ENCODE measurements around the gene IL15.

Gene IL15

GRCh38 chr4:141713771-141714445, 77.5 kb downstream of the IL15 start:
- TF ChIP-seq CTCF (IDR thresholded peaks at IDR 0.05), result no peak
- Histone ChIP-seq H3K36me3 (ENCODE audit: control insufficient read depth, insufficient read depth, low read length) (peaks cover 4% of the 10 kb centered on the region), H2AFZ (no peak overlapping the region), H3K4me2 (ENCODE audit: low read length) (no peak overlapping the region), H3K4me1 (no peaks in the 10 kb centered on the region), H3K9me3 (ENCODE audit: control insufficient read depth, low read length) (no peaks in the 10 kb centered on the region), H3K4me3 (ENCODE audit: low read depth, low read length) (no peak overlapping the region), H3K79me2 (no peaks in the 10 kb centered on the region), H3K27me3 (ENCODE audit: control insufficient read depth, insufficient read depth, low read length) (no peaks in the 10 kb centered on the region), H3K9ac (no peak overlapping the region), H3K27ac (no peak overlapping the region)

DNA sequence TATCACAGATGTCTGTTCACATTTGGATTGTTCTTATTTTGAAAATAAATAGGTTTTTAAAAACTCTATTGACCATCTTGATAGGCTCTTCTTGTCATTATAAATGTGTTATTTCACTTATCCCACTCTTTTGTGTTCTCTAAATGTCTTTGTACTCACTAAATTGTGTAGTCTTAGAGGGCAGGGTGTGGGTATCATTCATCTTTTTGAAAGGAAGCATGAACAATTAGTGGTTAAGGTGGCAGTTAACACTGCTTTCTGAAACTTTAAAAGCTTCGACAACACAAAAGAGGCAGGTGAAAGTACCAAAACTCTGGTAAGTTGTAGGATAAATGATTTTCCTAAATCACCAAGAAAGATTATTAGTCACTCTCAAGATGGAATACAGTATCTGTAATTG, 83.2 kb downstream of the IL15 start:
- no peak overlapping the region for H3K4me3 ChIP-seq (ENCODE audit: low read depth, low read length)
- H3K9me3 ChIP-seq (ENCODE audit: control insufficient read depth, low read length), result no peaks in the 10 kb centered on the region

DNA sequence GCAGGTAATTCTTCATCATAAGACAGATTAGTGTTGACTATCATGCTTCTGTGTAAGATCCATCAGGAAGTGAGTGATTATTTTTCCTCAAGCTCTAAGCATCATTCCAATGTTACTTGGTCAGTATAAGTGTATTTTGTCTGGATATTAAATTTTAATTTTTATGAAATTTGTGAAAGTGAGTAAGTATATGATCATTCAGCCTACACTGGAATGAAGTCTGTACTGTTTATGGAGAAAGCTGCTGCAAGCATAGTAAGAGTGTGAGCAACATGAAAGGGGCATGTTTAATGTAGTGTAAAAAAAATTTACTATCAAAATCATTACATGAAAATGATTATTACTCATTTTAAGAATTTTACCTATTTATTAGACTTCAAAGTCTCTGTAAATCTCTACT, 84.8 kb downstream of the IL15 start:
- no peak for TF ChIP-seq CTCF (IDR thresholded peaks at IDR 0.05)
- Histone ChIP-seq H3K79me2 (no peaks in the 10 kb centered on the region), H3K36me3 (ENCODE audit: control insufficient read depth, insufficient read depth, low read length) (peaks cover 4% of the 10 kb centered on the region), H3K27me3 (ENCODE audit: control insufficient read depth, insufficient read depth, low read length) (no peaks in the 10 kb centered on the region), H3K4me1 (no peaks in the 10 kb centered on the region), H3K9me3 (ENCODE audit: control insufficient read depth, low read length) (no peaks in the 10 kb centered on the region), H3K4me3 (ENCODE audit: low read depth, low read length) (no peak overlapping the region), H3K9ac (no peak overlapping the region), H3K27ac (no peak overlapping the region), H2AFZ (no peak overlapping the region), H3K4me2 (ENCODE audit: low read length) (no peak overlapping the region)

More for the DNA sequence above, 83.2 kb downstream of the IL15 start:
- H3K4me1 ChIP-seq, result no peaks in the 10 kb centered on the region
- TF ChIP-seq CTCF (IDR thresholded peaks at IDR 0.05), result no peak
- H3K4me2 ChIP-seq (ENCODE audit: low read length), result no peak overlapping the region
- no peaks in the 10 kb centered on the region for H3K27me3 ChIP-seq (ENCODE audit: control insufficient read depth, insufficient read depth, low read length)
- H2AFZ ChIP-seq, result no peak overlapping the region
- H3K9ac ChIP-seq, result no peak overlapping the region
- H3K36me3 ChIP-seq (ENCODE audit: control insufficient read depth, insufficient read depth, low read length), result peaks cover 4% of the 10 kb centered on the region
- H3K27ac ChIP-seq, result no peak overlapping the region
- no peaks in the 10 kb centered on the region for H3K79me2 ChIP-seq

DNA sequence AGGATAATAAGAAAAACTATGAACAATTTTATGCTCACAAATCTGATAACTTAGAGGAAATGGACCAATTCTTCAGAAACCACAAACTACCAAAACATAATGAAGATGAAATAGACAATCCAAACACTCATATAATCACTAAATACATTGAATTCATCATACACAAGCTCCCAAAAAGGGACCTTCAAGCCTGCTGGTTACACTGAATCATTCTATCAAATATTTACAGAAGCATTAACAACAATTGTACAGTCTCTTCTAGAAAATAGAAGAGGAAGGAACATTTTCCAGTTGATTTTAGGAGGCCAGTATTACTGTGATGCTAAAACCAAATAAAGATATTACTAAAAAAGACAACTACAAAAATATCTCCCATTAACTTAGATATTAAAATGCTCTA, 88.3 kb downstream of the IL15 start:
- no peak for TF ChIP-seq CTCF (IDR thresholded peaks at IDR 0.05)
- no peaks in the 10 kb centered on the region for H3K4me1 ChIP-seq
- no peak overlapping the region for H3K9ac ChIP-seq
- H3K9me3 ChIP-seq (ENCODE audit: control insufficient read depth, low read length), result no peaks in the 10 kb centered on the region
- H3K4me2 ChIP-seq (ENCODE audit: low read length), result no peak overlapping the region
- no peak overlapping the region for H2AFZ ChIP-seq
- H3K36me3 ChIP-seq (ENCODE audit: control insufficient read depth, insufficient read depth, low read length), result no peaks in the 10 kb centered on the region
- H3K27me3 ChIP-seq (ENCODE audit: control insufficient read depth, insufficient read depth, low read length), result no peaks in the 10 kb centered on the region
- H3K4me3 ChIP-seq (ENCODE audit: low read depth, low read length), result no peak overlapping the region
- H3K79me2 ChIP-seq, result no peaks in the 10 kb centered on the region
- no peak overlapping the region for H3K27ac ChIP-seq

DNA sequence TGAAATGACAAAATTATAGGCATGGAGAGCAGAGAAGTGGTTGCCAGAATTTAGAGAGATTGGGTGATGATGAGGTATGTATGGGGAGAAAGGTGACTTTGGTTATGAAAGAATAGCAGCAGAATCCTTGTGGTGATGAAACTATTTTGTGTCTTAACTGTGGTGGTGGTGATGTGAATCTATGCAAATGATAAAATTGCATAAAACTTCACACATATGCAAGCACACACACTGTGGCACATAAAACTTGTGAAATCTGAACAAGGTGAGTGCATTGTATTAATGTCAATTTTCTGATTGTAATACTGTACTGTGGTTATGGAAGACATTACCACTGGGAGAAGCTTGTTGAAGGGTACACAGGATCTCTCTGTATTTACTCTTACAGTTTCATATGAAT, 91.0 kb downstream of the IL15 start:
- Histone ChIP-seq H3K36me3 (ENCODE audit: control insufficient read depth, insufficient read depth, low read length) (no peaks in the 10 kb centered on the region), H3K4me3 (ENCODE audit: low read depth, low read length) (no peak overlapping the region), H3K4me2 (ENCODE audit: low read length) (no peak overlapping the region), H3K9me3 (ENCODE audit: control insufficient read depth, low read length) (no peaks in the 10 kb centered on the region), H3K27me3 (ENCODE audit: control insufficient read depth, insufficient read depth, low read length) (no peaks in the 10 kb centered on the region), H3K79me2 (no peaks in the 10 kb centered on the region), H3K9ac (no peak overlapping the region), H3K4me1 (no peaks in the 10 kb centered on the region), H3K27ac (no peak overlapping the region), H2AFZ (no peak overlapping the region)
- TF ChIP-seq CTCF (IDR thresholded peaks at IDR 0.05), result no peak
